Gastroesophageal sphincter (tissue), 3 donors: ENCODE results near the gene PGP.

ENCODE experiments used
- EP300 ChIP-seq: sonication (generic); formaldehyde crosslinking; IDR thresholded peaks from one replicate; pipeline ENCODE4 v1.6.1; 2017; ENCODE audit warnings: antibody characterized with exemption, mild to moderate bottlenecking
- POLR2A ChIP-seq, 2 donors: fragments of 450-650 bp; IDR thresholded peaks; one replicate each; pipeline ENCODE4 v1.6.1; 2017; ENCODE audit warnings: antibody characterized with exemption in 2 of 2, mild to moderate bottlenecking in 2 of 2, moderate library complexity in 1 of 2
- POLR2AphosphoS5 ChIP-seq: sonication (generic); formaldehyde crosslinking; IDR thresholded peaks from one replicate; pipeline ENCODE4 v1.6.1; 2017; ENCODE audit warnings: antibody characterized with exemption
- TF ChIP-seq, protein P1 (sequence below), 4 experiments: fragments of 200-600 bp in 2 of 4; fragments of 450-650 bp in 2 of 4; sonication (generic) in 1 of 4; IDR thresholded peaks; one replicate each; pipeline ENCODE4 v1.5.1; 2017 to 2019; ENCODE audit warnings: antibody characterized with exemption in 4 of 4, mild to moderate bottlenecking in 2 of 4, moderate library complexity in 2 of 4

DNA sequence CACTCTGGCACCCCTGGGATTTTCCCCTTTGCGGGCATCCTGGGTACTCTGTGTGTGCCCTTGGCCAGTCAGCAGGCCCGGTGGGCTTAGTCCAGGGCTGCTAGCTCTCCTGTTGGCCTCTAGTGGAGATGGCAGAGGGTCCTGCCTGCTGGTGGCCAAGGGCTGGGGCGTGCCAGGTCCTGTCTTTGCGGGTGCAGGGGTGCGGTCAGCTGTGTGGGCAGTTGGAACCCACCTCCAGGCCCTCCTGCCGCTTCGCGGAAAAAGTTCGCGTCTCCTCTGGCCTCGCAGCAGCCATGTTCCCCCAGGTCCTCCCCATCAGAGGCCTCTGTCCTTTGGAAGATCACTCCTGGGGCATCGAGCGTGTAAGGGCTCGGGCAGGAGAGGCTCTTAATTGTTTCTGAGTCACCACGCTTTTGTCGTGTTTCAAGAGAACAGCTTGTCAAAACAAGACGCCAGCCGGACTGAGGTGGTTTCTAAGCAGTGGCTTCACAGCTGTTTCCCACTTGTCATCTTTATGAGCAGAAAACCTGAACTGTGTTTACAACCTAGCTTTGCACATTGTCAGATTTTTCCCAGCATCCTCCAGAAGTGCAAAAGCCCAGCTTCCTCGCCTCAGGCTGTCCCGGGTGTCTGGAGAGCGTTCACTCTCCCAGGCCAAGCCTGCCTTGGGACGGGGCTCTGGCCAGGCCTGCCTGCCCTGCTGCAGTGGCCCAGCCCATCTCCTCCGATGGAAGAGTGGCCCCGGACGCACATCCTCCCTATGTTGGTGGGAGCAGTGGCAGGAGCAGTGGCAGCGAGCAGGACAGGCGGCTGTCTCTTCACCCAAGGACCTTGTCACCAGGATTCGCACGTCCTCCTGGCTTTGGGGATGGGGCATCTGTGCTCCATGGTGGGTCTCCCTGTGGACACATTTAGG lies 16.6 kb upstream of the PGP start:
- TF ChIP-seq, protein P1, sequence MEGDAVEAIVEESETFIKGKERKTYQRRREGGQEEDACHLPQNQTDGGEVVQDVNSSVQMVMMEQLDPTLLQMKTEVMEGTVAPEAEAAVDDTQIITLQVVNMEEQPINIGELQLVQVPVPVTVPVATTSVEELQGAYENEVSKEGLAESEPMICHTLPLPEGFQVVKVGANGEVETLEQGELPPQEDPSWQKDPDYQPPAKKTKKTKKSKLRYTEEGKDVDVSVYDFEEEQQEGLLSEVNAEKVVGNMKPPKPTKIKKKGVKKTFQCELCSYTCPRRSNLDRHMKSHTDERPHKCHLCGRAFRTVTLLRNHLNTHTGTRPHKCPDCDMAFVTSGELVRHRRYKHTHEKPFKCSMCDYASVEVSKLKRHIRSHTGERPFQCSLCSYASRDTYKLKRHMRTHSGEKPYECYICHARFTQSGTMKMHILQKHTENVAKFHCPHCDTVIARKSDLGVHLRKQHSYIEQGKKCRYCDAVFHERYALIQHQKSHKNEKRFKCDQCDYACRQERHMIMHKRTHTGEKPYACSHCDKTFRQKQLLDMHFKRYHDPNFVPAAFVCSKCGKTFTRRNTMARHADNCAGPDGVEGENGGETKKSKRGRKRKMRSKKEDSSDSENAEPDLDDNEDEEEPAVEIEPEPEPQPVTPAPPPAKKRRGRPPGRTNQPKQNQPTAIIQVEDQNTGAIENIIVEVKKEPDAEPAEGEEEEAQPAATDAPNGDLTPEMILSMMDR (IDR thresholded peaks at IDR 0.05) = no peak
- no peak for TF ChIP-seq POLR2A (IDR thresholded peaks at IDR 0.05)
- TF ChIP-seq POLR2AphosphoS5 = no peak
- TF ChIP-seq EP300 = no peak
